HepG2 (cell line): ENCODE data around the gene THOP1. TPM values are rescaled to one million over a fixed set of nuclear protein-coding genes. Genes with fewer than 3 reads are reported as not detected.

Source experiments
- ATAC-seq: fragments of 200-7000 bp; cut with Tn5 transposase; 3 replicates; pipeline ENCODE4 v1.9.1; 2020; ENCODE audit warnings: mild to moderate bottlenecking, moderate library complexity
- BruUV-seq: library from RNA; stranded (reverse); fragments of 400-500 nt; replicated peaks from 2 replicates; lab custom pipeline; 2021; lab: Mats Ljungman, UMichigan
- CTCF ChIA-PET: fragments of 300-600 bp; formaldehyde crosslinking; extraction: SDS; loops from one replicate; lab custom pipeline; 2021; ENCODE audit warnings: low total read pairs, inconsistent platforms, low intra/inter-chr PET ratio; lab: Yijun Ruan, JAX
- POLR2A ChIA-PET: fragments of 350-600 bp; sonication (Branson Sonifier 250); formaldehyde crosslinking; loops from one replicate; lab custom pipeline; 2020; ENCODE audit warnings: antibody characterized with exemption, inconsistent platforms; lab: Yijun Ruan, JAX
- DNase-seq: peaks from one replicate; pipeline ENCODE4 v3.0.0-alpha.2; 2015; ENCODE audit warnings: low spot score
- FAIRE-seq: peaks from 3 replicates; lab custom pipeline; 2011; peaks lifted over from hg19 to GRCh38; lab: Jason Lieb, UNC
- H2AFZ ChIP-seq: one replicate; pipeline ENCODE4 v1.6.1; 2011; ENCODE audit warnings: low read length, inconsistent platforms
- H3K27ac ChIP-seq: fragments of 300-600 bp; 3 replicates; pipeline ENCODE4 v1.8.0; 2011; ENCODE audit warnings: mixed run types, mild to moderate bottlenecking, mixed read lengths, low read length, inconsistent platforms; ENCODE audit not compliant: insufficient read depth; ENCODE audit errors: extremely low read length
- H3K27me3 ChIP-seq, 2 experiments: fragments of 200-600 bp in 1 of 2; 2 replicates in 1 of 2; 3 replicates in 1 of 2; pipeline versions ENCODE4 v1.6.0 to v1.8.0; 2011; ENCODE audit warnings: low read length in 2 of 2, mild to moderate bottlenecking in 2 of 2, moderate library complexity in 2 of 2, inconsistent platforms in 1 of 2; ENCODE audit not compliant: insufficient read depth in 2 of 2, control insufficient read depth in 1 of 2
- H3K36me3 ChIP-seq, 2 experiments: fragments of 200-600 bp in 1 of 2; replicated peaks in 1 of 2; 2 replicates in 1 of 2; 3 replicates in 1 of 2; pipeline versions ENCODE4 v1.5.1 to v1.8.0; 2011; ENCODE audit warnings: low read length in 2 of 2, inconsistent platforms in 1 of 2; ENCODE audit not compliant: insufficient read depth in 2 of 2, control insufficient read depth in 1 of 2
- H3K4me1 ChIP-seq: 2 replicates; pipeline ENCODE4 v1.5.1; 2012; ENCODE audit warnings: low read length, inconsistent platforms; ENCODE audit not compliant: insufficient read depth
- H3K4me2 ChIP-seq: 2 replicates; pipeline ENCODE4 v1.6.0; 2011; ENCODE audit warnings: low read depth, low read length, inconsistent platforms
- H3K4me3 ChIP-seq, 3 experiments: fragments of 200-600 bp in 1 of 3; sonication (generic), shearing (Covaris generic) in 1 of 3; replicated peaks in 1 of 3; 2 replicates each; pipeline ENCODE4 v1.5.1; 2011 to 2016; ENCODE audit warnings: low read length in 3 of 3, inconsistent platforms in 2 of 3, low read depth in 2 of 3, mild to moderate bottlenecking in 2 of 3, control low read depth in 1 of 3, mixed read lengths in 1 of 3; ENCODE audit not compliant: insufficient read depth in 1 of 3
- H3K79me2 ChIP-seq: one replicate; pipeline ENCODE4 v1.6.1; 2011; ENCODE audit warnings: low read length, inconsistent platforms; ENCODE audit not compliant: insufficient read depth
- H3K9ac ChIP-seq: 2 replicates; pipeline ENCODE4 v1.6.0; 2011; ENCODE audit warnings: mild to moderate bottlenecking, low read depth, low read length, inconsistent platforms; ENCODE audit not compliant: insufficient read depth
- H3K9me3 ChIP-seq: 2 replicates; pipeline ENCODE4 v1.5.1; 2012; ENCODE audit warnings: mild to moderate bottlenecking, low read length
- H4K20me1 ChIP-seq: 2 replicates; pipeline ENCODE4 v1.6.0; 2011; ENCODE audit warnings: inconsistent platforms, mild to moderate bottlenecking, low read length, moderate library complexity; ENCODE audit not compliant: insufficient read depth
- THYN1 ChIP-seq: sonication (generic); formaldehyde crosslinking; IDR thresholded peaks from 2 replicates; pipeline ENCODE4 v1.8.1; 2023; ENCODE audit warnings: low read depth, mild to moderate bottlenecking, moderate library complexity, missing genetic modification reagents, borderline replicate concordance
- ZNF205 ChIP-seq: IDR thresholded peaks from 2 replicates; pipeline ENCODE4 v1.6.1; 2018; ENCODE audit warnings: missing biosample characterization, missing genetic modification reagents
- WGBS: methylation state at CpG from one replicate; pipeline ENCODE4 v1.1.6; 2017; ENCODE audit warnings: low lambda C conversion rate; 5-methylcytosine and 5-hydroxymethylcytosine counted together
- in situ Hi-C: cut with HindIII; loops from 2 replicates; pipeline ENCODE4 v1.10.0; 2017; ENCODE audit warnings: low pct_unique_long_range_greater_than_20kb; ENCODE audit not compliant: extremely low pct_ligation_motif_present
- intact Hi-C: fragments of 100-400 bp; cut with micrococcal nuclease; formaldehyde crosslinking; loops from one replicate; pipeline ENCODE4 v1.10.0; 2022; ENCODE audit not compliant: unreplicated experiment
- polyA plus RNA-seq, 8 experiments: library from polyadenylated mRNA; depleted of rRNA in 3 of 8; stranded (reverse) in 7 of 8; unstranded in 1 of 8; fragments of >200 nt; fragmentation: Illumina TruSeq in 4 of 8; extraction: Trizol in 4 of 8; gene quantifications; 2 replicates each; pipeline versions ENCODE4 v1.2.1 to v1.2.3, GENCODE V29; 2011 to 2016; ENCODE audit warnings: low read depth in 4 of 8, missing spikeins in 1 of 8, mixed read lengths in 1 of 8; ENCODE audit not compliant: insufficient read depth in 1 of 8
- total RNA-seq, 5 experiments: library from RNA; depleted of rRNA; stranded (reverse); fragments of >200 nt; fragmentation: Illumina TruSeq; extraction: Trizol; gene quantifications; 2 replicates each; pipeline ENCODE4 v1.2.3, GENCODE V29; 2016; ENCODE audit warnings: low read depth in 1 of 5
- TF ChIP-seq, protein P1 (sequence below): sonication (generic); formaldehyde crosslinking; IDR thresholded peaks from 2 replicates; pipeline ENCODE4; 2020; ENCODE audit warnings: missing genetic modification reagents, mild to moderate bottlenecking, borderline replicate concordance
- TF ChIP-seq, protein P2 (sequence below): sonication (generic); formaldehyde crosslinking; IDR thresholded peaks from 2 replicates; pipeline ENCODE4 v1.4.0; 2020; ENCODE audit warnings: missing genetic modification reagents, low read depth, mild to moderate bottlenecking, borderline replicate concordance
- TF ChIP-seq, protein P3 (sequence below), 2 experiments: fragments of 450-650 bp in 1 of 2; sonication (generic) in 1 of 2; formaldehyde crosslinking; IDR thresholded peaks; 2 replicates each; pipeline versions ENCODE4 v1.5.0 to v1.8.0; 2020 to 2022; ENCODE audit warnings: mild to moderate bottlenecking in 1 of 2, missing genetic modification reagents in 1 of 2
- TF ChIP-seq, protein P4 (sequence below): sonication (generic); formaldehyde crosslinking; IDR thresholded peaks from 2 replicates; pipeline ENCODE4 v1.4.0; 2020; ENCODE audit warnings: missing genetic modification reagents, borderline replicate concordance

THOP1 gene
- total and polyA plus RNA-seq, 2 of the 13 experiments (the other 11 are each of a cell fraction or from before 2014, with no cell fraction given): 74.4 to 116 TPM

DNA sequence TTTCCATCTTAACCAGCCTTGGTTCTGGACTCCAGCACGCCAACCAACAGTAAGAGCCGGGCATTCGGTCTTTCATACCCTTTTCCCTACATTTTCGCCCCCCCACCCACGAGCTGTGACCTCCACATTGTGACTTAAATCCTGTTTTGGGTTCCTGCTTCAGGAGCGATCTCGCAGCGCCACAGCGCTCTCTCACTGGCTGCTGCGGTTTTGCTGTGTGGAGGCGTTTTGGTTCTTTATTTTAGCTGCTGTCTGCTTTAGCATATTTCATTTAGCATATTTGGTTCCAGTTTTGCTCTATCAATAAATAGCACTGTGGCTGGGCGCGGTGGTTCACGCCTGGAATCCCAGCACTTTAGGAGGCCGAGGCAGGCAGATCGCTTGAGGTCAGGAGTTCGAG, 25.9 kb upstream of the THOP1 start:
- in situ Hi-C loops: no loop called here
- Histone ChIP-seq H2AFZ (no peak overlapping the region), H3K4me2 (no peak overlapping the region), H3K27me3 (no peaks in the 10 kb centered on the region), H3K27ac (no peak overlapping the region)
- ATAC-seq (no peak), FAIRE-seq (no peak), DNase-seq (no peak)
- BruUV-seq: no TSS peak
- WGBS: 96% methylated on average over 17 of the region's 17 CpGs
- TF ChIP-seq, protein P1, sequence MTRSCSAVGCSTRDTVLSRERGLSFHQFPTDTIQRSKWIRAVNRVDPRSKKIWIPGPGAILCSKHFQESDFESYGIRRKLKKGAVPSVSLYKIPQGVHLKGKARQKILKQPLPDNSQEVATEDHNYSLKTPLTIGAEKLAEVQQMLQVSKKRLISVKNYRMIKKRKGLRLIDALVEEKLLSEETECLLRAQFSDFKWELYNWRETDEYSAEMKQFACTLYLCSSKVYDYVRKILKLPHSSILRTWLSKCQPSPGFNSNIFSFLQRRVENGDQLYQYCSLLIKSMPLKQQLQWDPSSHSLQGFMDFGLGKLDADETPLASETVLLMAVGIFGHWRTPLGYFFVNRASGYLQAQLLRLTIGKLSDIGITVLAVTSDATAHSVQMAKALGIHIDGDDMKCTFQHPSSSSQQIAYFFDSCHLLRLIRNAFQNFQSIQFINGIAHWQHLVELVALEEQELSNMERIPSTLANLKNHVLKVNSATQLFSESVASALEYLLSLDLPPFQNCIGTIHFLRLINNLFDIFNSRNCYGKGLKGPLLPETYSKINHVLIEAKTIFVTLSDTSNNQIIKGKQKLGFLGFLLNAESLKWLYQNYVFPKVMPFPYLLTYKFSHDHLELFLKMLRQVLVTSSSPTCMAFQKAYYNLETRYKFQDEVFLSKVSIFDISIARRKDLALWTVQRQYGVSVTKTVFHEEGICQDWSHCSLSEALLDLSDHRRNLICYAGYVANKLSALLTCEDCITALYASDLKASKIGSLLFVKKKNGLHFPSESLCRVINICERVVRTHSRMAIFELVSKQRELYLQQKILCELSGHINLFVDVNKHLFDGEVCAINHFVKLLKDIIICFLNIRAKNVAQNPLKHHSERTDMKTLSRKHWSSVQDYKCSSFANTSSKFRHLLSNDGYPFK (CRISPR knock-in tag): no peak
- TF ChIP-seq, protein P2, sequence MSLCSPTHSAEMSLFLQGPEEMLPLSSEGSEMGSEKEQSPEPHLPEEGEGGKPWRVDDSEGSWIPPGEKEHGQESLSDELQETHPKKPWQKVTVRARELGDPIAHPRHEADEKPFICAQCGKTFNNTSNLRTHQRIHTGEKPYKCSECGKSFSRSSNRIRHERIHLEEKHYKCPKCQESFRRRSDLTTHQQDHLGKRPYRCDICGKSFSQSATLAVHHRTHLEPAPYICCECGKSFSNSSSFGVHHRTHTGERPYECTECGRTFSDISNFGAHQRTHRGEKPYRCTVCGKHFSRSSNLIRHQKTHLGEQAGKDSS (CRISPR knock-in tag): no peak
- TF ChIP-seq, protein P3, sequence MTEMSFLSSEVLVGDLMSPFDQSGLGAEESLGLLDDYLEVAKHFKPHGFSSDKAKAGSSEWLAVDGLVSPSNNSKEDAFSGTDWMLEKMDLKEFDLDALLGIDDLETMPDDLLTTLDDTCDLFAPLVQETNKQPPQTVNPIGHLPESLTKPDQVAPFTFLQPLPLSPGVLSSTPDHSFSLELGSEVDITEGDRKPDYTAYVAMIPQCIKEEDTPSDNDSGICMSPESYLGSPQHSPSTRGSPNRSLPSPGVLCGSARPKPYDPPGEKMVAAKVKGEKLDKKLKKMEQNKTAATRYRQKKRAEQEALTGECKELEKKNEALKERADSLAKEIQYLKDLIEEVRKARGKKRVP (CRISPR knock-in tag; IDR thresholded peaks at IDR 0.05): no peak
- TF ChIP-seq, protein P4, sequence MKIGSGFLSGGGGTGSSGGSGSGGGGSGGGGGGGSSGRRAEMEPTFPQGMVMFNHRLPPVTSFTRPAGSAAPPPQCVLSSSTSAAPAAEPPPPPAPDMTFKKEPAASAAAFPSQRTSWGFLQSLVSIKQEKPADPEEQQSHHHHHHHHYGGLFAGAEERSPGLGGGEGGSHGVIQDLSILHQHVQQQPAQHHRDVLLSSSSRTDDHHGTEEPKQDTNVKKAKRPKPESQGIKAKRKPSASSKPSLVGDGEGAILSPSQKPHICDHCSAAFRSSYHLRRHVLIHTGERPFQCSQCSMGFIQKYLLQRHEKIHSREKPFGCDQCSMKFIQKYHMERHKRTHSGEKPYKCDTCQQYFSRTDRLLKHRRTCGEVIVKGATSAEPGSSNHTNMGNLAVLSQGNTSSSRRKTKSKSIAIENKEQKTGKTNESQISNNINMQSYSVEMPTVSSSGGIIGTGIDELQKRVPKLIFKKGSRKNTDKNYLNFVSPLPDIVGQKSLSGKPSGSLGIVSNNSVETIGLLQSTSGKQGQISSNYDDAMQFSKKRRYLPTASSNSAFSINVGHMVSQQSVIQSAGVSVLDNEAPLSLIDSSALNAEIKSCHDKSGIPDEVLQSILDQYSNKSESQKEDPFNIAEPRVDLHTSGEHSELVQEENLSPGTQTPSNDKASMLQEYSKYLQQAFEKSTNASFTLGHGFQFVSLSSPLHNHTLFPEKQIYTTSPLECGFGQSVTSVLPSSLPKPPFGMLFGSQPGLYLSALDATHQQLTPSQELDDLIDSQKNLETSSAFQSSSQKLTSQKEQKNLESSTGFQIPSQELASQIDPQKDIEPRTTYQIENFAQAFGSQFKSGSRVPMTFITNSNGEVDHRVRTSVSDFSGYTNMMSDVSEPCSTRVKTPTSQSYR (CRISPR knock-in tag): no peak
- no peak for TF ChIP-seq ZNF205 (CRISPR knock-in tag)
- no peak for TF ChIP-seq THYN1 (CRISPR knock-in tag)
- TF ChIP-seq, all 625 proteins: peak for 0
- Histone ChIP-seq H3K4me3 (no peak overlapping the region), H4K20me1 (no peaks in the 10 kb centered on the region), H3K9me3 (no peaks in the 10 kb centered on the region), H3K79me2 (no peaks in the 10 kb centered on the region), H3K36me3 (peaks cover 36 to 65% of the 10 kb centered on the region in 2 experiments; a peak in 4 of 5 replicates), H3K9ac (no peak overlapping the region), H3K4me1 (no peaks in the 10 kb centered on the region)
- ChIA-PET POLR2A (no interaction called here), CTCF (no interaction called here)
- intact Hi-C loops: no loop called here
